Measurements from ENCODE around the gene FAM118B.
"Not testable (repeated sequence)": the region's sequence is repeated elsewhere in the genome, so short reads cannot be mapped to it uniquely, and the experiment has no call there.

The FAM118B gene

DNA sequence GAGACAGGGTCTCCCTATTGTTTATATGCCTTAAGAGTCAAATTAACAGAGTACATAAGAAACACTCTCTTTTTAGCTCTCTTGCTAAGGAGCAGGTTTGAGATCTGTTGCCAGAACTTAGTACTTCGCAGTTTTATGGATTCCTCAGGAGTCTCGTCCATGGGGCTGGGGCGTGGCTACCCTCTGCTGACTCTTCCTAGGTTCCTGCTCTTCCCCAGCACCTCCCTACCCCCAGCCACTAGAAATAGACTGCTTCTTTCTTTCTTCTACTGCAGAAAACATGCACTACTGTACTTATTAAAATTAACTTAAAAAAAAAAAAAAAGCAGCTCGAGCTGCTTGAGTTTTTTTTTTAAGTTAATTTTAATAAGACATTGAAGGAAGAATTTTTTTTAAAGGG is 8.0 kb downstream of the FAM118B start:
- no peak for DNase-seq

DNA sequence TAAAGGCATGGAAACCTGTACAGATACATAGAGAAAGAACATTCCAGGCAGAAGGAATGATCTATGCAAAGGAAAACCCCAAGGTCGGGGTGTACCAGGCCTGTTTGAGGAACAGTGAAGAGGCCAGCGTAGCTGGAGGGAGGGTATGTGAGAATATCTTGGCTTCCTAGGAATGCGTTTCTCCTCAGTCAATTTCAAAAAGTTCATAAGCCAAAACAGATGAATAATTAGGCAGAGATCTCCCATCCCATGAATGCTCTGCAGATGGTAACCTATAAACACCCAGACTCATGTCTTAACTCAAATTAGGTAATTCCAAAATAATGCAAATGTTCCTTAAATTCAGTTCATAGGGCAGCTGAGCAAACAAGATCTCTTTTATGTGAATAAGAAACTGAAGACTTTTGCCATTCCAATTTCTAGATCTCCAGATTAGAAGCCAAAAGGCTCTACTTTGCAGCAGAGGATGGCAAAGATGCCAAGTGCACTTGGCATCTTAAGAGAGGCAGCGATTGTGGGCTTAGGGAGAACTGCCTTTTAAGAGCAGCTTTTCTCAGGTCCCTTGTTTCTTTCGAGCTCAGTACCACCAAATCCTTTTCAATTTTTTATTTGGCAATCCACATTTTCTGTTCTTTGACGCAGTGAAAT is 13.2 kb downstream of the FAM118B start:
- DNase-seq: no peak

DNA sequence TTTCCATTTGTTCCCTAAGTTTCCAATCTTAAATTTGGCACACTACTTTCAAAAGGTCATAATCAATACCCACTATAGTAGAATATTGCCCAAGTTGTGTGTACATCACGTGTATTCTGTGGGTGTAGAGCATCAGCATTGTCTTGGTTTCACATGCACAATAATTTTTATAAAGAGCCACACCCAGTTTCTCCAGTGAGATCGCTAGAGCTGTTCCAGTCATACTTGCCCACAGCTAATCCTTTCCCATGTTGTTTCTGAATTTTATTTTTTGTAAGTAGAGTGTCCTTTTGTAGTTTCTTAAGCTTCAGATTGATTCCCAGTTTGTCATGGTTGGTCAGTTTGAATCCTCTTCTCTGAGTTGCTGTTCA is 13.7 kb downstream of the FAM118B start:
- DNase-seq: no peak

DNA sequence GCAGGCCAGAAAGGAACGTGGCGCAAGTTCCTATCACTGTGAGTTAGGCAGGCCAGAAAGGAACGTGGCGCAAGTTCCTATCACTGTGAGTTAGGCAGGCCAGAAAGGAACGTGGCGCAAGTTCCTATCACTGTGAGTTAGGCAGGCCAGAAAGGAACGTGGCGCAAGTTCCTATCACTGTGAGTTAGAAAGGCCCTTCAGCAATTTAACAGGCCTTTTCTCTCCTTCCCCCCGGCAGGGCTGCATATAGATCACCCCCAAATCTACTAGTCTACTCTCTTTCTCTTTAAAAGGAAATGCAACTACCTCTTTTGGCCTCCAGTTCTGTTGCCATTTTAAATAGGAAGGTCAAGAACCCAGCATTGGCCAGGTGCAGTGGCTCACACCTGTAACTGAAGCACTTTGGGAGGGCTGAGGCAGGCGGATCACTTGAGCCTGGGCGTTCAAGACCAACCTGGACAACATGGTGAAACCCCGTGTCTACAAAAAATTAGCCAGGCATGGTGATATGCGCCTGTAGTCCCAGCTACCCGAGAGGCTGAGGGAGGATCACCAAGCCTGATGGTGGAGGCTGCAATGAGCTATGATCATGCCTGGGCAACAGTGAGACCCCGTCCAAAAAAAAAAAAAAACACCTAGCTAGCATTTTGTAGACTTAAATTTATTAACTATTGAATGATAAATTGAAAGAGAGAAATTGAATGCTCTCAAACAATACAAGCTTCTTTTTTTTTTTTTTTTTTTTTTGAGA is 14.9 kb downstream of the FAM118B start:
- DNase-seq: no peak

DNA sequence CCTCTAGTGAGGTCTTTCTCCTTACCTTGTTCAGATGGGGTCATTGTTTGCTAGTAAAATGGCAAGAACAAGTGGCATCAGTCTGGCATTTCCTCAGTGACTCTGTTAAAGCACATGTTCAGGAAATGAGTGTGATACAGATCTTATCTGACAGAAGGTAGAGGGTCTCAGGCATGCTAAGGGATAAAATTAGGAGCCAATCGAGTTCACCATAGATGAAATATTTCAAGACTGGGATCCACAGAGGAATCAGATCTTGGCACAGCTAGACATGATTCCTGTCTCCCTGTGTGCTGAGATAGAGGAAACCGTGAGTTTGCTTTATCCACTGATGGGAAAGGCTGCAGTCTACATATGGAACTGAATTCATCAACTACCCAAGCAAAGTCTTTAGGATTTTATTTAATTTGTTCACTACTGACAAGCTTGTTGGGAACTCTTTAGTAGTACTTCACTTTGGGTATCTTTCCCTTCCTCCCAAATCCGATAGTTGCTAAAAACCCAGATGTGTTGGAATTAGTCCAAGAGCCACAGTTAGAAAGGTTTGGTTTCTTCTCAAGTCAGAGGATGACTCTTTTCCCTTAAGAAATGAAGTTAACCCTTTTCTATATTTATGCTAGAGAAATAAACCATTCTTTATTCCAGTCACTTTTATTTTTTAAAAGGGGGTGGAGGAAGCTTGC is 18.4 kb downstream of the FAM118B start:
- DNase-seq: no peak

DNA sequence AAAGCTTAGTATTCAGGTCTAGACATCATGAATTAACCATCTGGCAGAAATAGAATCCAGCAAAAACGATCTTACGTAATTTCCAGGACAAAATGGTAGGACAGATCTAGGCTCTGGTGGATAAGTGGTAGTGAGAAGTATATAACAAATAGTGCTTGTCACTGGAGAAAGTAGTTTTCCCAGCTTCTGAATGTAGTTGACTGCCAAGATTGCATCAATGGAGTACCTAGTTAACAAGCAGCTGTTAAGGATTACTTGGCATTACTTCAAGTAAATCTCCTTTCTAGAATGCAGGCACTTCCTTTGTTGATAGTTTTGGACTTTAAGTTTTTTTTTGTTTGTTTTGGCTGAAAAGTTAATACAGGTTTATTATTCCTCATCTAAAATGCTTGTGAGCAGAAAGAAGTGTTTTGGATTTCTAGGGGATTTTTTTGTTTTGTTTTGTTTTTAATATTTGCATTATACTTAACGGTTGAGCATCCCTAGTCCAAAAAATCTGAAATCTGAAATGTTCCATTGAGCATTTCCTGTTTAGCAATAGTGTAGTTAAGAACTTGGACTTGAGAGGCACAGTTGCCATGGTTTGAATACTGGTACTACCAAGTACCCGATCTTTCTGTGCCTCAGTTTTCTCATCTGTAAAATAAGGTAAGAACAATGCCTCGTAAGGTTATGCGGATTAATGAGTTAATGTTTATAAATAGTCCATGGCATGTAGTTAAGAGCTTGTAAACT is 20.3 kb downstream of the FAM118B start:
- DNase-seq: no peak

DNA sequence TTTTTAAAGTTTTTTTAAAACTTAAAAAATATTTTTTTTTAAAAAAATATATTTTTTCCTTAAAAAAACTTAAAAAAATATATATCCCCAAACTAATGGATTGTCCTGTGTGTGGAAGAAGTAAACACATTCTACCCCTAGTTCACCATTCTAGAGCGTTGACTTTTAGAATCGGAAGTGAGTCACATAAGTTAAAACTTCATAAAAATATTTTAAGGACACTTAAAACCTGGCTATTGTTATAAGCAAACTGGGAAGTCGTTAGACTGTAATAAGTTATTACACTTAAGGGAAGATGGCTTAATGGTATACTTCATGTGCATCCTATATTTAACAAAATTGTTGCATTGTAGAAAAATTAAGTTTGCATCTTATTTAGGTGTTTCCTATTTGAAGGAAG is 21.1 kb downstream of the FAM118B start:
- DNase-seq: no peak

DNA sequence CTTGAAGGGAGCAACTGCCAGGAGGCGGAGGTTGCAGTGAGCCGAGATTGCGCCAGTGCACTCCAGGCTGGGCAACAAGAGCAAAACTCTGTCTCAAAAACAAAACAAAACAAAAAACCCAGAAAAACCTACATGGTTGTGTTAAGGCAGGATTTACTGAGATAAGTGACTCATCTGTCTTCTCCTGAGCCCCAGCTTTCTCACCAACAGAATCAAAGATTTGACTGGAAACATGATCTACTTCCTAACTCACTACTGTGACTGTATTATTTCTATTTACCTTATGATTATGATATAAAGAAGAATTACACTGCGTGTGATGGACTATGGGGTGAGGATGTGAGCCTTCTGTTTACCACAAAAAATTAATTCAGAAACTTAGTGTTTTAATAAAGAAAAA is 21.8 kb downstream of the FAM118B start:
- no peak for DNase-seq

DNA sequence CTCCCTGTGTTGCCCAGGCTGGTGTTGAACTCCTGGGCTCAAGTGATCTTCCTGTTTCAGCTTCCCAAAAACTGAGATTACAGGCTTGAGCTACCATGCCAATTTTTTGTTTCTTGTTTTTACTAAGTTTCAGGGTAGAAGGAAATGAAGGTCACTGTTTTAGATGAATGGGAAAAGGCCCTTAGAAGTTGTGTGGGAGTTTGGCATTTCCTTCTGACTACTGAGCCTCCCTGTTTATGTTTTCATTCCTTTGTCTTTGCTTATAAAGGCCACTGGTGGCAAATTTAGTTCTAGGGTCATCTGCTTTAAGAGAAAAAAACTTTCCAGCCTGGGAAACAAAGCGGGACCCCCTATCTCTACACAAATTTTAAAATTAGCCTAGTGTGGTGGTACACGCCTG is 35.1 kb downstream of the FAM118B start:
- no peak for DNase-seq

DNA sequence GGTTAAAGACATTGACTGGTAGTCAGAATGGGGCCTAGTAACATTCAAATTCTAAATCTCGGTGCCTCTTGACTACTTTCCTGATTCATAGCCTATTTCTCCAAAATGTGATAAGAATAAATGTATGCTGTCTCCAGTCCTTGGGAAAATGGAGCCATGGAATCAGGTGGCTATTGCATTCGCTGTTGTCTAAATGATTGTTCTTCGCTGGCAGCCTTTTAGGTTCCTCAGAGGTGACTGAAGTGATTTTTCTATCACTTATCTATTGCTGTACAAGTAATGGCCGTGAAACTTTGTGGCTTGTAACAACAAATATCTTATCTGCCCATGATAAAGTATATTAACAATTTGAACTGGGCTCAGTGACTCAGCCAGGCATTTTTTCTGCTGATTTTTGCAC is 41.7 kb downstream of the FAM118B start:
- DNase-seq: no peak

DNA sequence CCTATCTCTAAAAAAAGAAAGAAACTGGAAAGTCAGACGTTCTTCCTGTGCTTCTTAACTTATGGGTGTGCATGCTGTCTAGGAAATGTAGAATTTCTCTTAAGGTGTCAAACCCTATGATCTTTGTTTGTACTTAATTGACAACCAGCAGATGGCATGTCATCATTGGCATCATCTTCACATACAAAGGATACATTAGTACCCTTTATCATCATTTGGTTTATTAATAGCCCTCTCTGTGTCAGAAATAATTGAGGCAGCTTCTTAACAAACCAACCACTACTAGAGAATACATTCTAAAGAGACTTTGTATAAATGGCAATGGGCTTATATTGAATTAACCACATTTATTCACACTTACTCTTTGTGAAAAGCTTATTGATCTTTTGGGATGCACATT is 43.2 kb downstream of the FAM118B start:
- no peak for DNase-seq

DNA sequence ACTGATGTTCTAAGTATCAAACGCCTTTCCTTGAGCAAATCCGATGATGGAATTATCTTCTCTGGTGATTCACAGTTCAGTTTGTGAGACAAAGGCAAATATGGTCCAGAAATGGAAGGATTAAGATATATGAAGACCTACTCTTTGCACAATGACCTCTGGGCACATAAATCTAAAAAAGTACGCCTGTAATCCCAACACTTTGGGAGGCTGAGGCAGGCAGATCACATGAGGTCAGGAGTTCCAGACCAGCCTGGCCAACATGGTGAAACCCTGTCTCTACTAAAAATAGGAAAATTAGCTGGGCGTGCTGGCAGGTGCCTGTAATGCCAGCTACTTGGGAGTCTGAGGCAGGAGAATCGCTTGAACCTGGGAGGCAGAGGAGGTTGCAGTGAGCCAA is 43.9 kb downstream of the FAM118B start:
- not testable (repeated sequence) for DNase-seq

DNA sequence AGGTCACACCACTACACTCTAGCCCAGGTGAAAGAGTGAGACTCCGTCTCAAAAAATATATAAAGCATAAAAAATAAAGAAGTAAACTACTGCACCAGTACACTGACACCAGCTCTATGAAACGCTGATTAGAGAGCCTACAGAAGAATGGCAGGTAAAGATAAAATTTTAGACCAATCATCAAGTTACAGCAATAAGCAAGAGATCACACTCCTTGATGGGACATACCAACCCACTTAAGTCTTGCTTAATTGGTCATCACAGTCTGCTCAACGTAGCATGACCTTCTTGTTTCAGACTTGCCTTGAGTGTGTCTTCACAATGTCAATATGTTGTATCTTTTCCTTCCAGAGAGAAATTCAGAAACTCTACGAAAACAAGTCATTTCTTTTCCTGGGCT is 44.6 kb downstream of the FAM118B start:
- DNase-seq: no peak

DNA sequence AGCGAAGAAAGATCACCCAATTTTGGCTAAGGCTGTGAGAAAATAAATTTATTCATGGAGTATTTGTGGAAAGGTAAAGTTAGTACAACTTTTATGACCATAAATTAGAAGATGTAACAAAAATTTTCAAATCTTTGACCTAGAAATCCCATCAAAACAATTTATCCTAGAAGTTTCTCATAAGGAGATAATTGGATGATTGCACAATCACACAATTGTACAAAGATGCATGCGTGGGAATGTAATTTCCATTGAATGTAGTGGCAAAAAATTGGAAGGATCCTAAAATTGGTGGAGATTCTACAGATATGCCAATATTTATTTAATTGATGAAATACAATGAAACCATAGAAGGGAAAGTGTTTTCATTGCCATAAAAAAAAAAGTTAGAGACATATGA is 45.6 kb downstream of the FAM118B start:
- no peak for DNase-seq

DNA sequence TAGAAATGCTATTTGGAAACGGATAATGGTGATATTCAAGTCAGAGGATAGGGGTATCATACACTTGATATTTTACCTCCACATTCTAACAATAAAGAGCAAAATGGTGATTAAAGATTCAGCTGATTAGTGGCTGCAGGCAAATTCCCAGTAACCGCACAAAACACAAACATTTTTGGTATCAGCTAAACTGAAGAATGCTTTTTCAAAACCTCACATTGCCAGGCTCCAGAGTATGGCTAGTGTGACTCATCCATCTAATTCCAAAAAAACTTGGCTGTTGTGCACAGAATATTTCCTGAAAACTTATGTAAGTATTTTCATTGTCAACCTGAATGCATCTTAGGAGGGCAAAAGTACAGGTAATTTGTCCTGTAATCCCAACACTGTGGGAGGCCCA is 46.2 kb downstream of the FAM118B start:
- no peak for DNase-seq

DNA sequence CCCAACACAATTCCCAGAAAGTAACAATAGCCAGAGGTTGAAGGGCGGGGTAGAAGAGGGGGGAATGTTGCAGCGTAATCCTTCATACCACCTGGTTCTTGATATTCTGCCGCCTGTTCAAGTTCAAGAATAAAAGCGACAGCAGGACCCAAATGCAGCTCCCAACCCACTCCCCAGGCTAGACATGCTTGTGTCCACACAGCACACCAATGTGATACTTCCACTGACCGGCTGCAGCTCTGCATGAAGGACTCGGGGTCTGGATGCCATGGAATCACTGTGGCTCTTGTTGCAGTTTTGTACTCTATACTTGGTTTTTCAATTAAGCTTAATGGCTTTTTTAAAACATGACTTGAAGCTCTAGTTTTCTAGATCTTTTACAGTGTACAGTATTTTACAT is 50.6 kb downstream of the FAM118B start:
- no peak for DNase-seq

DNA sequence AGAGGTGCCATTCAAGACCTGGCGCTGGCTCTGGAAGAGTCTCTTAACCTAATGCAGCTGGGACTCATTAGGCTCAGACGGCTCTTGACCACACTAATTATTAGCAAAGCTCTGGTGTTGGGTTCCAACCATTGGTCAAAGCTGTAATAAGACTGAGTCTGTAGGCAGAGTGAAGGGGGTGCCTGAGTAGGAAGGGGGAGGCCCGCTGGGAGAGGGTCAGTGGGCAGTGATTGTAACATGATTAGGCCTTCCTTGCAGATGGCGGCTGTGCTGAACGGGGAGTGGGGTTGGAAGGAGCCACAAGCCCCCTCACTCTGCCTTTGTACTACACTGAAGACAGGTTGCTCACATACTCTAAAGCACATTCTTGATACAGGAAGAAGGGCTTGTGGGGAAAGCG is 51.9 kb downstream of the FAM118B start:
- DNase-seq: no peak

DNA sequence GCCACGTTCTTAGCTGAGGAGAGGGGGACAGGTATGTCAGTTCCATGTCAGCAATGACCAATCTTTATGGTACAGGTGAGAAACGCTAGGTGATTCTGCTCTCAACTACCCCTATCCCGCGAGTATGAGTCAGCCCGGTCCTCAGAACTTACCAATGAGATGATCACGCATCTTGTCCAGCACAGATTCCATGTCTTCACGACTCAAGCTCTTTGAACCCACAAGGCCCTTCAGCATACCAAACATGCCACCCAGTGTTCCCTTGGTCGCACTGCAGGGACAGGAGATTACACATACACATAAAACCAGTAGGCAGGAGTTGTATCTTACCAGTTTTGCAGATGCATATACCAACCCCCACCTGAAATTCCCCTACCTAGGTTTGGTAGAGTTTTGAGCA is 54.2 kb downstream of the FAM118B start:
- no peak for DNase-seq

DNA sequence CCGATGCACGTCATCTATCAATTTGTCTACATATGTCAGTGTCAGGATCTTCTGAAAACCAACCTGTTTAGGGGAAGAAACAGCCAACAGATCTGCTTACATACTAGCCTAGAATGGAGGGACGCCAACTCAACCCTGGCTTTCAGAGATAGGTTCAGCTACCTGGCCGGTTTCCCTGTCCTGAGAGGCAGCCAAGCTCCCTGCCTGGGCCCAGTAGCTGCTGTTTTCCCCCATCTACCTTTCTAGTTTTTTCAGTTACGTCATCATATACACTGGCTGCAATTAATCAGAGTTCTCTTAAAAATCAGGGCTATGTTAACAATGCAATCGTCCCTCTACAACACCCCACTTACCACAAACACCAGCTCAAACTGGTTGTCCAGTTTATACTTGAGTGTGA is 56.1 kb downstream of the FAM118B start:
- DNase-seq: no peak

DNA sequence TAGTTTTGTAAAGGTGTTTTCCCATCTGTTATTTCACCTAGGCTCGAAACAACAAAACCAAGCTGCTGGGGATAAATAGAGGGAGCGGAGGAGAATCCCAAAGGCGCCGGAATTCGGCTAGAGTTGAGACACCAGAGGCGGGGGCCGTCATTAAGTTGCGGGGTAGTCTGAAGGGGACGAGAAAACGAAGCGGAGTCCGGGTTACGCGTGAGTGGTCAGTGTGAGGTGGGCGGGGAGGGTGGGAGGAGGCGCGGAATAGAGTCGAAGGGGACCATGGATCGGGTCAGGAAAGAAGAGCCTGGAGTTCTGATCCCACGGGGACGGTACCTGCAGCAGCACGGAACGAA is 56.8 kb downstream of the FAM118B start:
- no peak for DNase-seq

DNA sequence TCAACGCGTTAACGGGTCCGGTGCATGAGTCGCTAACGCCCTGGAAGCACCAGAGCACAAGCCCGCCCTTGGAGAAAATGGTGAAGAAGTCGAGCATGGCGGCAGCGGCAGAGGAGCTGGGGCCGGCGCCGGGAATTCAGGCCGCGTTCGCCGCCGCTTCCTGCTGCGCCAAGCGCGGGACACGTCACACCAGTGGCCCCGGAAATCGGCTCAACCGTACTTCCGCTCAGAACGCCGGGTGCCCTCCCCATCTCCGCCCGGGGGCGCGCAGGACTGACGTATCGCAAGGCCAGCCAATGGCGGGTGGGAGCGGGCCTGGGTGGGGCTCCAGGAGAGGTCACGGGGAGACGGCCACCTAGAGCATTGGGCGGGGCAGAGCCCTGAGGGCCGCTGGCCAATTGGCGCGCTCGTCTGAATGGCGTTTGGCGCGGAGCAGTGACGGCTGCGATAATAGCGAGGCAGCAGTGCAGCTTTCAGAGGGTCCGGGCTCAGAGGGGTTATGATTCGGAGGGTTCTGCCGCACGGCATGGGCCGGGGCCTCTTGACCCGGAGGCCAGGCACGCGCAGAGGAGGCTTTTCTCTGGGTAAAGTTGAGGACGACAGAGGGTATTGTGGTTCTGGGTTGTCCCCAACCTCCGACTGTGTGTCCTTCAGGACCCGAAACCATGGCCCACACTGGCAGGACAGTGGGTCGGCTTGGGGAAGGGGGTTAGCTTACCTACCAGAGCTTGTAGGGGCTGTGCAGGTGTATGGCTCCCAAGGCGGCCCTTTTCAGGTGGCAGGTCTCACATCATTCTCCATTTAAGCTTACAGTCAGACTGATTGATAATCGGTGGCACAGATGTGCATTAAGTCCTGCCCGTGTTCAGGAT is 57.4 kb downstream of the FAM118B start, which contains the start of the genes FOXRED1 and SRPRA:
FOXRED1 (plus strand) TSS at position 447 of the 872 bp plus-strand sequence; CDS start at position 500, 53 bp downstream.
SRPRA (minus strand) TSS at position 188 of the 872 bp plus-strand sequence; CDS start at position 97, 91 bp downstream.
- DNase-seq: peak; percentile 100

DNA sequence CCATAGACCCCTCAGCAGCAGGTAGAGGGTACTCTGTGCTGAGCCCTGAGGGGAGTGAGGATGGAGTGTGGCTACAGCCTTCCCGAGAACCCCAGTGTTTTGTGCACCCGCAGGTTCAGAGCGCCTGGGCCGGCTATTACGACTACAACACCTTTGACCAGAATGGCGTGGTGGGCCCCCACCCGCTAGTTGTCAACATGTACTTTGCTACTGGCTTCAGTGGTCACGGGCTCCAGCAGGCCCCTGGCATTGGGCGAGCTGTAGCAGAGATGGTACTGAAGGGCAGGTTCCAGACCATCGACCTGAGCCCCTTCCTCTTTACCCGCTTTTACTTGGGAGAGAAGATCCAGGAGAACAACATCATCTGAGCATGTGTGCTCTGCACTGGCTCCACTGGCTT is 65.7 kb downstream of the FAM118B start:
- no peak for DNase-seq

Measured in activated naive CD4-positive, alpha-beta T cell treated with Interleukin-2 at 50 U/mL for 16 hours (primary cell).